GM23338 (cell line): ENCODE data around the gene PARVB. TPM values are rescaled to one million over a fixed set of nuclear protein-coding genes. Genes with fewer than 3 reads are reported as not detected.

Experiments
- ATAC-seq: fragments of 200-7000 bp; cut with Tn5 transposase; 3 replicates; pipeline ENCODE4 v1.9.1; 2020
- DNase-seq: peaks from one replicate; pipeline ENCODE4 v3.0.0-alpha.2; 2015; ENCODE audit warnings: low spot score
- H2AFZ ChIP-seq: fragments of 200-600 bp; sonication (generic); 2 replicates; pipeline ENCODE4 v1.8.0; 2016; ENCODE audit warnings: antibody characterized with exemption, mild to moderate bottlenecking, moderate library complexity
- H3F3A ChIP-seq: fragments of 200-600 bp; sonication (generic); replicated peaks from 2 replicates; pipeline ENCODE4 v1.8.0; 2017; ENCODE audit warnings: antibody characterized with exemption, mixed run types, low read depth
- H3K27ac ChIP-seq: fragments of 200-600 bp; sonication (generic); 2 replicates; pipeline ENCODE4 v1.6.1; 2016; ENCODE audit warnings: low read depth
- H3K27me3 ChIP-seq: fragments of 200-600 bp; sonication (generic); 2 replicates; pipeline ENCODE4 v1.8.0; 2016; ENCODE audit warnings: mild to moderate bottlenecking, mixed run types, moderate library complexity; ENCODE audit not compliant: insufficient read depth
- H3K36me3 ChIP-seq: fragments of 200-600 bp; sonication (generic); 2 replicates; pipeline ENCODE4 v1.8.0; 2016; ENCODE audit warnings: mild to moderate bottlenecking; ENCODE audit not compliant: insufficient read depth
- H3K4me1 ChIP-seq: fragments of 200-600 bp; sonication (generic); 2 replicates; pipeline ENCODE4 v1.8.0; 2016; ENCODE audit warnings: mild to moderate bottlenecking, moderate library complexity; ENCODE audit not compliant: insufficient read depth
- H3K4me2 ChIP-seq: fragments of 200-600 bp; sonication (generic); 2 replicates; pipeline ENCODE4 v1.7.1; 2017; ENCODE audit warnings: mixed run types
- H3K4me3 ChIP-seq: fragments of 200-600 bp; sonication (generic); 2 replicates; pipeline ENCODE4 v1.6.1; 2016; ENCODE audit warnings: mixed run types
- H3K79me2 ChIP-seq: fragments of 200-600 bp; sonication (generic); replicated peaks from 2 replicates; pipeline ENCODE4 v1.8.0; 2017; ENCODE audit warnings: mild to moderate bottlenecking; ENCODE audit not compliant: insufficient read depth
- H3K9me2 ChIP-seq: fragments of 200-600 bp; sonication (generic); 2 replicates; pipeline ENCODE4 v1.8.0; 2017; ENCODE audit not compliant: insufficient read depth
- H4K20me1 ChIP-seq: fragments of 200-600 bp; sonication (generic); replicated peaks from 2 replicates; pipeline ENCODE4 v1.8.0; 2017; ENCODE audit warnings: mild to moderate bottlenecking; ENCODE audit not compliant: insufficient read depth
- H3K27ac Mint-ChIP-seq: 2 replicates; pipeline ENCODE4 v1.8.0; 2020; ENCODE audit warnings: inconsistent platforms, mild to moderate bottlenecking, moderate library complexity, mixed read lengths
- H3K27me3 Mint-ChIP-seq: 3 replicates; pipeline ENCODE4 v1.8.0; 2022; ENCODE audit warnings: low read depth, mild to moderate bottlenecking, moderate library complexity, mixed read lengths, inconsistent platforms; ENCODE audit not compliant: insufficient read depth, poor library complexity
- H3K36me3 Mint-ChIP-seq: 3 replicates; pipeline ENCODE4 v1.8.0; 2021; ENCODE audit warnings: low read depth, mild to moderate bottlenecking, inconsistent platforms, moderate library complexity, mixed read lengths
- H3K4me1 Mint-ChIP-seq: 3 replicates; pipeline ENCODE4 v1.8.0; 2020; ENCODE audit warnings: mild to moderate bottlenecking, inconsistent platforms, mixed read lengths
- H3K4me3 Mint-ChIP-seq: 3 replicates; pipeline ENCODE4 v1.8.0; 2021; ENCODE audit warnings: moderate library complexity, mild to moderate bottlenecking, inconsistent platforms, mixed read lengths
- H3K9me3 Mint-ChIP-seq: 3 replicates; pipeline ENCODE4 v1.8.0; 2020; ENCODE audit warnings: moderate library complexity, mild to moderate bottlenecking, inconsistent platforms, mixed read lengths
- CREB1 ChIP-seq: fragments of 250-450 bp; sonication (Bioruptor Pico); IDR thresholded peaks from 2 replicates; pipeline ENCODE4 v1.5.0; 2020; ENCODE audit warnings: low read depth, mild to moderate bottlenecking, moderate library complexity
- CTCF ChIP-seq, 2 experiments: fragments of 200-600 bp in 1 of 2; sonication (generic) in 1 of 2; conservative IDR thresholded peaks; 2 replicates each; pipeline versions ENCODE4 v1.5.1 to v1.6.1; 2016 to 2017; ENCODE audit warnings: antibody characterized with exemption in 2 of 2, low read depth in 2 of 2, mild to moderate bottlenecking in 2 of 2, moderate library complexity in 1 of 2
- ETS1 ChIP-seq: IDR thresholded peaks from 2 replicates; pipeline ENCODE4 v1.6.1; 2016; ENCODE audit warnings: antibody characterized with exemption
- EZH2 ChIP-seq: fragments of 200-600 bp; sonication (generic); IDR thresholded peaks from one replicate; pipeline ENCODE4 v1.8.0; 2017; ENCODE audit warnings: antibody characterized with exemption, mild to moderate bottlenecking, low read depth; ENCODE audit not compliant: unreplicated experiment
- EZH2phosphoT487 ChIP-seq: fragments of 200-600 bp; sonication (generic); IDR thresholded peaks from one replicate; pipeline ENCODE4 v1.8.1; 2018; ENCODE audit warnings: antibody characterized with exemption; ENCODE audit not compliant: unreplicated experiment
- JUNB ChIP-seq: IDR thresholded peaks from one replicate; pipeline ENCODE4 v1.6.1; 2016; ENCODE audit warnings: antibody characterized with exemption; ENCODE audit not compliant: unreplicated experiment
- NANOG ChIP-seq: IDR thresholded peaks from 2 replicates; pipeline ENCODE4 v1.6.1; 2016; ENCODE audit warnings: antibody characterized with exemption, borderline replicate concordance
- POLR2AphosphoS5 ChIP-seq: IDR thresholded peaks from 2 replicates; pipeline ENCODE4 v1.6.1; 2016; ENCODE audit warnings: antibody characterized with exemption, low read depth
- REST ChIP-seq: IDR thresholded peaks from one replicate; pipeline ENCODE4 v1.6.1; 2018; ENCODE audit warnings: antibody characterized with exemption; ENCODE audit not compliant: unreplicated experiment
- STAT1 ChIP-seq: IDR thresholded peaks from one replicate; pipeline ENCODE4 v1.6.1; 2016; ENCODE audit warnings: antibody characterized with exemption; ENCODE audit not compliant: unreplicated experiment
- ZNF114 ChIP-seq: fragments of 250-450 bp; sonication (Bioruptor Pico); IDR thresholded peaks from 2 replicates; pipeline ENCODE4 v1.5.0; 2020; ENCODE audit warnings: mild to moderate bottlenecking, moderate library complexity
- ZNF331 ChIP-seq: fragments of 250-450 bp; sonication (Bioruptor Pico); IDR thresholded peaks from 2 replicates; pipeline ENCODE4 v1.5.0; 2020; ENCODE audit warnings: low read depth, mild to moderate bottlenecking, moderate library complexity
- ZNF462 ChIP-seq: fragments of 250-450 bp; sonication (Bioruptor Pico); IDR thresholded peaks from 2 replicates; pipeline ENCODE4 v1.5.0; 2020; ENCODE audit warnings: mild to moderate bottlenecking, moderate library complexity
- polyA plus RNA-seq: library from polyadenylated mRNA; unstranded; fragments of >200 nt; fragmentation: Nextera tagmentation; extraction: Ambion mirVana; gene quantifications from 2 replicates; pipeline ENCODE4 v1.2.1, GENCODE V29; 2016
- total RNA-seq: library from RNA; depleted of rRNA; stranded (reverse); fragments of >200 nt; shearing (Covaris generic); gene quantifications from 2 replicates; pipeline ENCODE4 v1.2.3, GENCODE V29; 2014

The PARVB gene
- total and polyA plus RNA-seq, 2 experiments from 2014 or later = 4.3 to 7.7 TPM

- Histone ChIP-seq H3K4me2 (no peak overlapping the region), H3K27me3 (no peaks in the 10 kb centered on the region), H3K4me1 (no peaks in the 10 kb centered on the region), H3K79me2 (no peaks in the 10 kb centered on the region), H3K36me3 (no peaks in the 10 kb centered on the region), H3K4me3 (no peak overlapping the region), H4K20me1 (no peaks in the 10 kb centered on the region), H3K9me2 (no peaks in the 10 kb centered on the region; the same call in 1 of the 2 replicates), H3F3A (no peaks in the 10 kb centered on the region), H3K27ac (no peak overlapping the region), H2AFZ (peak overlapping the region; percentile 59)
- no peak for TF ChIP-seq STAT1
- no peak for TF ChIP-seq REST
- TF ChIP-seq POLR2AphosphoS5 = no peak
- no peak for TF ChIP-seq ZNF331 (CRISPR knock-in tag)
- no peak for TF ChIP-seq NANOG
- TF ChIP-seq ZNF462 = no peak
- no peak for TF ChIP-seq CTCF (conservative IDR thresholded peaks at IDR 0.05; ENCODE audit: low read depth in 2 of 2)
- TF ChIP-seq EZH2 = no peak
- no peak for TF ChIP-seq ETS1
- no peak for TF ChIP-seq EZH2phosphoT487
- no peak for TF ChIP-seq ZNF114
- no peak for TF ChIP-seq CREB1 (CRISPR knock-in tag)
- TF ChIP-seq JUNB = no peak
- Mint-ChIP-seq H3K9me3 (peaks cover 5% of the 10 kb centered on the region; the same call in 2 of the 3 replicates), H3K4me1 (no peaks in the 10 kb centered on the region; the same call in 2 of the 3 replicates), H3K27ac (no peak overlapping the region), H3K4me3 (no peak overlapping the region), H3K36me3 (no peaks in the 10 kb centered on the region), H3K27me3 (peaks cover 5% of the 10 kb centered on the region)
- DNase-seq (no peak), ATAC-seq (no peak)
Observed at GRCh38 chr22:44211946-44212930, 188.1 kb downstream of the PARVB start.
